Suppressor macrophage (primary cell): ENCODE measurements around the gene SORBS1.

ENCODE experiments used
- DNase-seq, 4 experiments: peaks; one replicate each; pipeline ENCODE4 v3.0.0-alpha.2; 2020 to 2022

The SORBS1 gene

GRCh38 chr10:95339863-95340262 is 221.3 kb downstream of the SORBS1 start:
- no peak for DNase-seq

GRCh38 chr10:95337423-95338160 is 223.6 kb downstream of the SORBS1 start:
- DNase-seq = no peak

- DNase-seq = no peak
Observed at GRCh38 chr10:95336702-95337101, 224.5 kb downstream of the SORBS1 start.

GRCh38 chr10:95335933-95336699 is 225.1 kb downstream of the SORBS1 start:
- DNase-seq = no peak

- no peak for DNase-seq
Observed at GRCh38 chr10:95334805-95335144, 226.4 kb downstream of the SORBS1 start.

GRCh38 chr10:95333997-95334804 is 227.0 kb downstream of the SORBS1 start:
- no peak for DNase-seq

- DNase-seq = no peak
Observed at GRCh38 chr10:95332666-95333249, 228.4 kb downstream of the SORBS1 start.

- DNase-seq = no peak
Observed at GRCh38 chr10:95331596-95332130, 229.5 kb downstream of the SORBS1 start.

GRCh38 chr10:95330966-95331453 is 230.2 kb downstream of the SORBS1 start:
- DNase-seq = no peak

- DNase-seq = no peak
Observed at GRCh38 chr10:95329296-95329695, 231.9 kb downstream of the SORBS1 start.

- no peak for DNase-seq
Observed at GRCh38 chr10:95328013-95328412, 233.2 kb downstream of the SORBS1 start.

GRCh38 chr10:95327367-95327766 is 233.8 kb downstream of the SORBS1 start:
- DNase-seq = no peak

- DNase-seq = no peak
Observed at GRCh38 chr10:95326396-95326795, 234.8 kb downstream of the SORBS1 start.

GRCh38 chr10:95325863-95326262 is 235.3 kb downstream of the SORBS1 start:
- DNase-seq = no peak

GRCh38 chr10:95324436-95325268 is 236.5 kb downstream of the SORBS1 start:
- DNase-seq = no peak

- DNase-seq = no peak
Observed at GRCh38 chr10:95321554-95322301, 239.4 kb downstream of the SORBS1 start.

- no peak for DNase-seq
Observed at GRCh38 chr10:95319239-95319638, 241.9 kb downstream of the SORBS1 start.

- DNase-seq = no peak
Observed at GRCh38 chr10:95315509-95315908, 245.7 kb downstream of the SORBS1 start.

GRCh38 chr10:95314192-95314918 is 246.8 kb downstream of the SORBS1 start:
- DNase-seq = no peak

GRCh38 chr10:95312986-95313495 is 248.1 kb downstream of the SORBS1 start:
- no peak for DNase-seq
